GM23338 (cell line): ENCODE data around the gene PICALM. TPM values are rescaled to one million over a fixed set of nuclear protein-coding genes. Genes with fewer than 3 reads are reported as not detected.

Source experiments
- ATAC-seq: fragments of 200-7000 bp; cut with Tn5 transposase; 3 replicates; pipeline ENCODE4 v1.9.1; 2020
- DNase-seq: peaks from one replicate; pipeline ENCODE4 v3.0.0-alpha.2; 2015; ENCODE audit warnings: low spot score
- H2AFZ ChIP-seq: fragments of 200-600 bp; sonication (generic); 2 replicates; pipeline ENCODE4 v1.8.0; 2016; ENCODE audit warnings: antibody characterized with exemption, mild to moderate bottlenecking, moderate library complexity
- H3F3A ChIP-seq: fragments of 200-600 bp; sonication (generic); replicated peaks from 2 replicates; pipeline ENCODE4 v1.8.0; 2017; ENCODE audit warnings: antibody characterized with exemption, mixed run types, low read depth
- H3K27ac ChIP-seq: fragments of 200-600 bp; sonication (generic); 2 replicates; pipeline ENCODE4 v1.6.1; 2016; ENCODE audit warnings: low read depth
- H3K27me3 ChIP-seq: fragments of 200-600 bp; sonication (generic); 2 replicates; pipeline ENCODE4 v1.8.0; 2016; ENCODE audit warnings: mild to moderate bottlenecking, mixed run types, moderate library complexity; ENCODE audit not compliant: insufficient read depth
- H3K36me3 ChIP-seq: fragments of 200-600 bp; sonication (generic); 2 replicates; pipeline ENCODE4 v1.8.0; 2016; ENCODE audit warnings: mild to moderate bottlenecking; ENCODE audit not compliant: insufficient read depth
- H3K4me1 ChIP-seq: fragments of 200-600 bp; sonication (generic); 2 replicates; pipeline ENCODE4 v1.8.0; 2016; ENCODE audit warnings: mild to moderate bottlenecking, moderate library complexity; ENCODE audit not compliant: insufficient read depth
- H3K4me2 ChIP-seq: fragments of 200-600 bp; sonication (generic); 2 replicates; pipeline ENCODE4 v1.7.1; 2017; ENCODE audit warnings: mixed run types
- H3K4me3 ChIP-seq: fragments of 200-600 bp; sonication (generic); 2 replicates; pipeline ENCODE4 v1.6.1; 2016; ENCODE audit warnings: mixed run types
- H3K79me2 ChIP-seq: fragments of 200-600 bp; sonication (generic); replicated peaks from 2 replicates; pipeline ENCODE4 v1.8.0; 2017; ENCODE audit warnings: mild to moderate bottlenecking; ENCODE audit not compliant: insufficient read depth
- H3K9me2 ChIP-seq: fragments of 200-600 bp; sonication (generic); 2 replicates; pipeline ENCODE4 v1.8.0; 2017; ENCODE audit not compliant: insufficient read depth
- H4K20me1 ChIP-seq: fragments of 200-600 bp; sonication (generic); replicated peaks from 2 replicates; pipeline ENCODE4 v1.8.0; 2017; ENCODE audit warnings: mild to moderate bottlenecking; ENCODE audit not compliant: insufficient read depth
- H3K27ac Mint-ChIP-seq: 2 replicates; pipeline ENCODE4 v1.8.0; 2020; ENCODE audit warnings: inconsistent platforms, mild to moderate bottlenecking, moderate library complexity, mixed read lengths
- H3K27me3 Mint-ChIP-seq: 3 replicates; pipeline ENCODE4 v1.8.0; 2022; ENCODE audit warnings: low read depth, mild to moderate bottlenecking, moderate library complexity, mixed read lengths, inconsistent platforms; ENCODE audit not compliant: insufficient read depth, poor library complexity
- H3K36me3 Mint-ChIP-seq: 3 replicates; pipeline ENCODE4 v1.8.0; 2021; ENCODE audit warnings: low read depth, mild to moderate bottlenecking, inconsistent platforms, moderate library complexity, mixed read lengths
- H3K4me1 Mint-ChIP-seq: 3 replicates; pipeline ENCODE4 v1.8.0; 2020; ENCODE audit warnings: mild to moderate bottlenecking, inconsistent platforms, mixed read lengths
- H3K4me3 Mint-ChIP-seq: 3 replicates; pipeline ENCODE4 v1.8.0; 2021; ENCODE audit warnings: moderate library complexity, mild to moderate bottlenecking, inconsistent platforms, mixed read lengths
- H3K9me3 Mint-ChIP-seq: 3 replicates; pipeline ENCODE4 v1.8.0; 2020; ENCODE audit warnings: moderate library complexity, mild to moderate bottlenecking, inconsistent platforms, mixed read lengths
- CREB1 ChIP-seq: fragments of 250-450 bp; sonication (Bioruptor Pico); IDR thresholded peaks from 2 replicates; pipeline ENCODE4 v1.5.0; 2020; ENCODE audit warnings: low read depth, mild to moderate bottlenecking, moderate library complexity
- EZH2 ChIP-seq: fragments of 200-600 bp; sonication (generic); IDR thresholded peaks from one replicate; pipeline ENCODE4 v1.8.0; 2017; ENCODE audit warnings: antibody characterized with exemption, mild to moderate bottlenecking, low read depth; ENCODE audit not compliant: unreplicated experiment
- EZH2phosphoT487 ChIP-seq: fragments of 200-600 bp; sonication (generic); IDR thresholded peaks from one replicate; pipeline ENCODE4 v1.8.1; 2018; ENCODE audit warnings: antibody characterized with exemption; ENCODE audit not compliant: unreplicated experiment
- JUNB ChIP-seq: IDR thresholded peaks from one replicate; pipeline ENCODE4 v1.6.1; 2016; ENCODE audit warnings: antibody characterized with exemption; ENCODE audit not compliant: unreplicated experiment
- NANOG ChIP-seq: IDR thresholded peaks from 2 replicates; pipeline ENCODE4 v1.6.1; 2016; ENCODE audit warnings: antibody characterized with exemption, borderline replicate concordance
- POLR2AphosphoS5 ChIP-seq: IDR thresholded peaks from 2 replicates; pipeline ENCODE4 v1.6.1; 2016; ENCODE audit warnings: antibody characterized with exemption, low read depth
- STAT1 ChIP-seq: IDR thresholded peaks from one replicate; pipeline ENCODE4 v1.6.1; 2016; ENCODE audit warnings: antibody characterized with exemption; ENCODE audit not compliant: unreplicated experiment
- ZNF114 ChIP-seq: fragments of 250-450 bp; sonication (Bioruptor Pico); IDR thresholded peaks from 2 replicates; pipeline ENCODE4 v1.5.0; 2020; ENCODE audit warnings: mild to moderate bottlenecking, moderate library complexity
- ZNF331 ChIP-seq: fragments of 250-450 bp; sonication (Bioruptor Pico); IDR thresholded peaks from 2 replicates; pipeline ENCODE4 v1.5.0; 2020; ENCODE audit warnings: low read depth, mild to moderate bottlenecking, moderate library complexity
- polyA plus RNA-seq: library from polyadenylated mRNA; unstranded; fragments of >200 nt; fragmentation: Nextera tagmentation; extraction: Ambion mirVana; gene quantifications from 2 replicates; pipeline ENCODE4 v1.2.1, GENCODE V29; 2016
- total RNA-seq: library from RNA; depleted of rRNA; stranded (reverse); fragments of >200 nt; shearing (Covaris generic); gene quantifications from 2 replicates; pipeline ENCODE4 v1.2.3, GENCODE V29; 2014
- TF ChIP-seq, protein P1 (sequence below): IDR thresholded peaks from one replicate; pipeline ENCODE4 v1.6.1; 2018; ENCODE audit warnings: antibody characterized with exemption; ENCODE audit not compliant: unreplicated experiment
- TF ChIP-seq, protein P2 (sequence below): fragments of 250-450 bp; sonication (Bioruptor Pico); IDR thresholded peaks from 2 replicates; pipeline ENCODE4 v1.5.0; 2020; ENCODE audit warnings: mild to moderate bottlenecking, moderate library complexity
- TF ChIP-seq, protein P3 (sequence below), 2 experiments: fragments of 200-600 bp in 1 of 2; sonication (generic) in 1 of 2; conservative IDR thresholded peaks; 2 replicates each; pipeline versions ENCODE4 v1.5.1 to v1.6.1; 2016 to 2017; ENCODE audit warnings: antibody characterized with exemption in 2 of 2, low read depth in 2 of 2, mild to moderate bottlenecking in 2 of 2, moderate library complexity in 1 of 2
- TF ChIP-seq, protein P4 (sequence below): IDR thresholded peaks from 2 replicates; pipeline ENCODE4 v1.6.1; 2016; ENCODE audit warnings: antibody characterized with exemption

PICALM gene
- total and polyA plus RNA-seq, 2 experiments from 2014 or later = 27.9 to 134 TPM

DNA sequence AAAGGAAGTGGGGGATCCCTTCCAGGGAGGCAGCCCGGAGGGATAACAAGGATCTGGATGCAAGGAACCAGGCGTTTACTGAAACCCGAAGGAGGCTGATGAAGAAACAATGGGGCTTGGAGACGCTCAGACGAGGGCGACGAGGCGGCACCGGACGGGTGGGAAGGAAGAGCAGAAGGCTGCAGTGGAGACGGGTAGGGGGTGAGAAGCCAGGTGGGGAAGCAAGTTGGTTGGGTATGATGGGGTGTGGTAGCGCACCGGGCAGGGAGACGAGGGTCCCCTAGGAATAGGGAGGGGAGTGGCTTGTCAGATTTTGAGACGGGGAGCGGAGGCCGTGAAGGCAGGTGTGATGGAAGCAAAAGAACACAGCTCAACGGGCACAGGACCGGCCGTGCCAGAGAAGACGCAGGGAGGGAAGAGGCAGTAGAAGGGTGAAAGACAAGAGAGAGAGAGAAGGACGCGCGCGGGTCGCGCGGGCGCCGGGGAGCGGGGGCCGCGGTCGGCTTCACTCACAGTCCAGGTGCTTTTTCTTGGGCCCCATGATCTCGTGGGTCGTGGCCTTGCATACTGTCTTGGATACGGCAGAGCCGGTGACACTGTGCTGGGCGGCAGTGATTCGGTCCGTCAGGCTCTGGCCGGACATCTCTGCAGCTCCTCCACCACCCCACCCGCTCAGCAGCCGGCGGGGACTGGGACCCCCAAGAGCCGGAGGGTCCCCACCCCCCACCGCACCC is 579 bp downstream of the PICALM start:
- Histone ChIP-seq H2AFZ (no peak overlapping the region), H3K27me3 (no peaks in the 10 kb centered on the region), H3K4me1 (peaks cover 33% of the 10 kb centered on the region), H3K36me3 (no peaks in the 10 kb centered on the region), H3K4me2 (peak overlapping the region; percentile 78), H3K4me3 (peak overlapping the region; percentile 87), H3F3A (no peaks in the 10 kb centered on the region), H3K79me2 (peaks cover 53% of the 10 kb centered on the region), H4K20me1 (peaks cover 35% of the 10 kb centered on the region), H3K9me2 (no peaks in the 10 kb centered on the region), H3K27ac (peak overlapping the region; percentile 99)
- peak; percentile 41 for ATAC-seq
- DNase-seq = peak; percentile 52
- TF ChIP-seq ZNF331 (CRISPR knock-in tag) (no peak), ZNF114 (CRISPR knock-in tag) (no peak), EZH2phosphoT487 (no peak), EZH2 (no peak), STAT1 (no peak), CREB1 (CRISPR knock-in tag) (no peak), JUNB (no peak), POLR2AphosphoS5 (no peak), NANOG (no peak)
- TF ChIP-seq, protein P1, sequence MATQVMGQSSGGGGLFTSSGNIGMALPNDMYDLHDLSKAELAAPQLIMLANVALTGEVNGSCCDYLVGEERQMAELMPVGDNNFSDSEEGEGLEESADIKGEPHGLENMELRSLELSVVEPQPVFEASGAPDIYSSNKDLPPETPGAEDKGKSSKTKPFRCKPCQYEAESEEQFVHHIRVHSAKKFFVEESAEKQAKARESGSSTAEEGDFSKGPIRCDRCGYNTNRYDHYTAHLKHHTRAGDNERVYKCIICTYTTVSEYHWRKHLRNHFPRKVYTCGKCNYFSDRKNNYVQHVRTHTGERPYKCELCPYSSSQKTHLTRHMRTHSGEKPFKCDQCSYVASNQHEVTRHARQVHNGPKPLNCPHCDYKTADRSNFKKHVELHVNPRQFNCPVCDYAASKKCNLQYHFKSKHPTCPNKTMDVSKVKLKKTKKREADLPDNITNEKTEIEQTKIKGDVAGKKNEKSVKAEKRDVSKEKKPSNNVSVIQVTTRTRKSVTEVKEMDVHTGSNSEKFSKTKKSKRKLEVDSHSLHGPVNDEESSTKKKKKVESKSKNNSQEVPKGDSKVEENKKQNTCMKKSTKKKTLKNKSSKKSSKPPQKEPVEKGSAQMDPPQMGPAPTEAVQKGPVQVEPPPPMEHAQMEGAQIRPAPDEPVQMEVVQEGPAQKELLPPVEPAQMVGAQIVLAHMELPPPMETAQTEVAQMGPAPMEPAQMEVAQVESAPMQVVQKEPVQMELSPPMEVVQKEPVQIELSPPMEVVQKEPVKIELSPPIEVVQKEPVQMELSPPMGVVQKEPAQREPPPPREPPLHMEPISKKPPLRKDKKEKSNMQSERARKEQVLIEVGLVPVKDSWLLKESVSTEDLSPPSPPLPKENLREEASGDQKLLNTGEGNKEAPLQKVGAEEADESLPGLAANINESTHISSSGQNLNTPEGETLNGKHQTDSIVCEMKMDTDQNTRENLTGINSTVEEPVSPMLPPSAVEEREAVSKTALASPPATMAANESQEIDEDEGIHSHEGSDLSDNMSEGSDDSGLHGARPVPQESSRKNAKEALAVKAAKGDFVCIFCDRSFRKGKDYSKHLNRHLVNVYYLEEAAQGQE = no peak
- TF ChIP-seq, protein P2, sequence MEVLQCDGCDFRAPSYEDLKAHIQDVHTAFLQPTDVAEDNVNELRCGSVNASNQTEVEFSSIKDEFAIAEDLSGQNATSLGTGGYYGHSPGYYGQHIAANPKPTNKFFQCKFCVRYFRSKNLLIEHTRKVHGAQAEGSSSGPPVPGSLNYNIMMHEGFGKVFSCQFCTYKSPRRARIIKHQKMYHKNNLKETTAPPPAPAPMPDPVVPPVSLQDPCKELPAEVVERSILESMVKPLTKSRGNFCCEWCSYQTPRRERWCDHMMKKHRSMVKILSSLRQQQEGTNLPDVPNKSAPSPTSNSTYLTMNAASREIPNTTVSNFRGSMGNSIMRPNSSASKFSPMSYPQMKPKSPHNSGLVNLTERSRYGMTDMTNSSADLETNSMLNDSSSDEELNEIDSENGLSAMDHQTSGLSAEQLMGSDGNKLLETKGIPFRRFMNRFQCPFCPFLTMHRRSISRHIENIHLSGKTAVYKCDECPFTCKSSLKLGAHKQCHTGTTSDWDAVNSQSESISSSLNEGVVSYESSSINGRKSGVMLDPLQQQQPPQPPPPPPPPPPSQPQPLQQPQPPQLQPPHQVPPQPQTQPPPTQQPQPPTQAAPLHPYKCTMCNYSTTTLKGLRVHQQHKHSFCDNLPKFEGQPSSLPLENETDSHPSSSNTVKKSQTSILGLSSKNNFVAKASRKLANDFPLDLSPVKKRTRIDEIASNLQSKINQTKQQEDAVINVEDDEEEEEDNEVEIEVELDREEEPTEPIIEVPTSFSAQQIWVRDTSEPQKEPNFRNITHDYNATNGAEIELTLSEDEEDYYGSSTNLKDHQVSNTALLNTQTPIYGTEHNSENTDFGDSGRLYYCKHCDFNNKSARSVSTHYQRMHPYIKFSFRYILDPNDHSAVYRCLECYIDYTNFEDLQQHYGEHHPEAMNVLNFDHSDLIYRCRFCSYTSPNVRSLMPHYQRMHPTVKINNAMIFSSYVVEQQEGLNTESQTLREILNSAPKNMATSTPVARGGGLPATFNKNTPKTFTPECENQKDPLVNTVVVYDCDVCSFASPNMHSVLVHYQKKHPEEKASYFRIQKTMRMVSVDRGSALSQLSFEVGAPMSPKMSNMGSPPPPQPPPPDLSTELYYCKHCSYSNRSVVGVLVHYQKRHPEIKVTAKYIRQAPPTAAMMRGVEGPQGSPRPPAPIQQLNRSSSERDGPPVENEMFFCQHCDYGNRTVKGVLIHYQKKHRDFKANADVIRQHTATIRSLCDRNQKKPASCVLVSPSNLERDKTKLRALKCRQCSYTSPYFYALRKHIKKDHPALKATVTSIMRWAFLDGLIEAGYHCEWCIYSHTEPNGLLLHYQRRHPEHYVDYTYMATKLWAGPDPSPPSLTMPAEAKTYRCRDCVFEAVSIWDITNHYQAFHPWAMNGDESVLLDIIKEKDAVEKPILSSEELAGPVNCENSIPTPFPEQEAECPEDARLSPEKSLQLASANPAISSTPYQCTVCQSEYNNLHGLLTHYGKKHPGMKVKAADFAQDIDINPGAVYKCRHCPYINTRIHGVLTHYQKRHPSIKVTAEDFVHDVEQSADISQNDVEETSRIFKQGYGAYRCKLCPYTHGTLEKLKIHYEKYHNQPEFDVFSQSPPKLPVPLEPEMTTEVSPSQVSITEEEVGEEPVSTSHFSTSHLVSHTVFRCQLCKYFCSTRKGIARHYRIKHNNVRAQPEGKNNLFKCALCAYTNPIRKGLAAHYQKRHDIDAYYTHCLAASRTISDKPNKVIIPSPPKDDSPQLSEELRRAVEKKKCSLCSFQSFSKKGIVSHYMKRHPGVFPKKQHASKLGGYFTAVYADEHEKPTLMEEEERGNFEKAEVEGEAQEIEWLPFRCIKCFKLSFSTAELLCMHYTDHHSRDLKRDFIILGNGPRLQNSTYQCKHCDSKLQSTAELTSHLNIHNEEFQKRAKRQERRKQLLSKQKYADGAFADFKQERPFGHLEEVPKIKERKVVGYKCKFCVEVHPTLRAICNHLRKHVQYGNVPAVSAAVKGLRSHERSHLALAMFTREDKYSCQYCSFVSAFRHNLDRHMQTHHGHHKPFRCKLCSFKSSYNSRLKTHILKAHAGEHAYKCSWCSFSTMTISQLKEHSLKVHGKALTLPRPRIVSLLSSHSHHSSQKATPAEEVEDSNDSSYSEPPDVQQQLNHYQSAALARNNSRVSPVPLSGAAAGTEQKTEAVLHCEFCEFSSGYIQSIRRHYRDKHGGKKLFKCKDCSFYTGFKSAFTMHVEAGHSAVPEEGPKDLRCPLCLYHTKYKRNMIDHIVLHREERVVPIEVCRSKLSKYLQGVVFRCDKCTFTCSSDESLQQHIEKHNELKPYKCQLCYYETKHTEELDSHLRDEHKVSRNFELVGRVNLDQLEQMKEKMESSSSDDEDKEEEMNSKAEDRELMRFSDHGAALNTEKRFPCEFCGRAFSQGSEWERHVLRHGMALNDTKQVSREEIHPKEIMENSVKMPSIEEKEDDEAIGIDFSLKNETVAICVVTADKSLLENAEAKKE (CRISPR knock-in tag) = no peak
- TF ChIP-seq, protein P3, sequence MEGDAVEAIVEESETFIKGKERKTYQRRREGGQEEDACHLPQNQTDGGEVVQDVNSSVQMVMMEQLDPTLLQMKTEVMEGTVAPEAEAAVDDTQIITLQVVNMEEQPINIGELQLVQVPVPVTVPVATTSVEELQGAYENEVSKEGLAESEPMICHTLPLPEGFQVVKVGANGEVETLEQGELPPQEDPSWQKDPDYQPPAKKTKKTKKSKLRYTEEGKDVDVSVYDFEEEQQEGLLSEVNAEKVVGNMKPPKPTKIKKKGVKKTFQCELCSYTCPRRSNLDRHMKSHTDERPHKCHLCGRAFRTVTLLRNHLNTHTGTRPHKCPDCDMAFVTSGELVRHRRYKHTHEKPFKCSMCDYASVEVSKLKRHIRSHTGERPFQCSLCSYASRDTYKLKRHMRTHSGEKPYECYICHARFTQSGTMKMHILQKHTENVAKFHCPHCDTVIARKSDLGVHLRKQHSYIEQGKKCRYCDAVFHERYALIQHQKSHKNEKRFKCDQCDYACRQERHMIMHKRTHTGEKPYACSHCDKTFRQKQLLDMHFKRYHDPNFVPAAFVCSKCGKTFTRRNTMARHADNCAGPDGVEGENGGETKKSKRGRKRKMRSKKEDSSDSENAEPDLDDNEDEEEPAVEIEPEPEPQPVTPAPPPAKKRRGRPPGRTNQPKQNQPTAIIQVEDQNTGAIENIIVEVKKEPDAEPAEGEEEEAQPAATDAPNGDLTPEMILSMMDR (conservative IDR thresholded peaks at IDR 0.05; ENCODE audit: low read depth in 2 of 2) = no peak
- TF ChIP-seq, protein P4, sequence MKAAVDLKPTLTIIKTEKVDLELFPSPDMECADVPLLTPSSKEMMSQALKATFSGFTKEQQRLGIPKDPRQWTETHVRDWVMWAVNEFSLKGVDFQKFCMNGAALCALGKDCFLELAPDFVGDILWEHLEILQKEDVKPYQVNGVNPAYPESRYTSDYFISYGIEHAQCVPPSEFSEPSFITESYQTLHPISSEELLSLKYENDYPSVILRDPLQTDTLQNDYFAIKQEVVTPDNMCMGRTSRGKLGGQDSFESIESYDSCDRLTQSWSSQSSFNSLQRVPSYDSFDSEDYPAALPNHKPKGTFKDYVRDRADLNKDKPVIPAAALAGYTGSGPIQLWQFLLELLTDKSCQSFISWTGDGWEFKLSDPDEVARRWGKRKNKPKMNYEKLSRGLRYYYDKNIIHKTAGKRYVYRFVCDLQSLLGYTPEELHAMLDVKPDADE = no peak
- Mint-ChIP-seq H3K4me3 (peak overlapping the region; percentile 99), H3K27ac (peak overlapping the region; percentile 53), H3K9me3 (no peaks in the 10 kb centered on the region), H3K4me1 (peaks cover 35% of the 10 kb centered on the region), H3K36me3 (peaks cover 4% of the 10 kb centered on the region), H3K27me3 (peaks cover 6% of the 10 kb centered on the region)
